H1 (cell line): ENCODE results near the gene UPF2. TPM values are rescaled to one million over a fixed set of nuclear protein-coding genes. Genes with fewer than 3 reads are reported as not detected.

ENCODE experiments used
- CBX8 ChIP-seq: fragments of 300-800, 300-1000 bp; sonication (generic); IDR thresholded peaks from 2 replicates; pipeline ENCODE4 v1.7.1; 2016; ENCODE audit warnings: low read depth, low read length, borderline replicate concordance
- CHD2 ChIP-seq: IDR thresholded peaks from 2 replicates; pipeline ENCODE4 v1.6.1; 2012; ENCODE audit warnings: low read length, improper control_type of control experiment
- POLR2A ChIP-seq, 2 experiments: IDR thresholded peaks; 1 replicate in 1 of 2; 2 replicates in 1 of 2; pipeline ENCODE4 v1.6.1; 2011; ENCODE audit warnings: low read depth in 2 of 2, low read length in 2 of 2, mild to moderate bottlenecking in 2 of 2; ENCODE audit errors: control extremely low read depth in 1 of 2
- TBP ChIP-seq: IDR thresholded peaks from 2 replicates; pipeline ENCODE4 v1.6.1; 2011; ENCODE audit warnings: low read depth, low read length, improper control_type of control experiment
- YY1 ChIP-seq: IDR thresholded peaks from 2 replicates; pipeline ENCODE4 v1.6.1; 2011; ENCODE audit warnings: low read depth, mild to moderate bottlenecking, low read length
- polyA plus RNA-seq, 7 experiments: library from polyadenylated mRNA; depleted of rRNA in 3 of 7; stranded (reverse) in 5 of 7; unstranded in 2 of 7; fragments of >200 nt in 5 of 7; fragments of 200-250 nt in 2 of 7; gene quantifications; 1 replicate in 5 of 7; 2 replicates in 1 of 7; 4 replicates in 1 of 7; pipeline versions ENCODE4 v1.2.1 to v1.2.3, GENCODE V29; 2011 to 2013; ENCODE audit warnings: missing spikeins in 2 of 7, mixed read lengths in 2 of 7
- total RNA-seq: library from RNA; stranded (reverse); fragmentation: NEBNext Ultra II Directional; extraction: Animal tissue kit (Norgen Biotek cat#: 25700); gene quantifications from 2 replicates; pipeline ENCODE4 v1.2.1, GENCODE V29; 2021

Gene UPF2
- total and polyA plus RNA-seq, 2 of the 8 experiments (the other 6 are each of a cell fraction or from before 2014, with no cell fraction given), result 6.2 to 32.8 TPM

- TF ChIP-seq CBX8, result no peak
- no peak for TF ChIP-seq YY1
- no peak for TF ChIP-seq POLR2A (IDR thresholded peaks at IDR 0.05; ENCODE audit: control extremely low read depth in 1 of 2, low read depth in 2 of 2, low read length in 2 of 2)
- no peak for TF ChIP-seq CHD2
- no peak for TF ChIP-seq TBP
These were observed 5.9 kb upstream of the UPF2 start (continued) for GRCh38 chr10:12048547-12048946.
